ENCODE data around the gene TLN1. TPM values are rescaled to one million over a fixed set of nuclear protein-coding genes. Genes with fewer than 3 reads are reported as not detected.

Gene TLN1
- total RNA-seq, 1 experiment from 2014 or later, result 109 TPM

DNA sequence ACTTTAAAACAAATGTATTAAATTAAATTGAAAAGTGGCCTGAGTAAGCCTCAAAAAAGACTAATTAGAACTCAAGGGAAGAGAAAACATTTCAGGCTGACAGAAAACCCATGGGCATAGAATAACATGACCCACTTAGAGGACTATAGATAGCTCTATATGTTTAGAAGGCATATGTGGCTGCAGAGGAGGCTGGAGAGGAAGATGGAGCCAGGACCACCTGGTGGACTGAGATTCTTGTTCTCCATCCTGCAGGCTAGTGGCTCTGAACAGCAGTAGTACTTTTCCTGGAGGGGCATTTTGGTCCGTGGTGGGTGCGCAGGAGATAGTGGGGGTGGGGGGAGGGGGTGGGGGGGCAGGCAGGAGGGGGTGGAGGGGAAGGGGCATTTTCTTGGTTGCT is 49.1 kb upstream of the TLN1 start (continued):
- TF ChIP-seq, protein P1, sequence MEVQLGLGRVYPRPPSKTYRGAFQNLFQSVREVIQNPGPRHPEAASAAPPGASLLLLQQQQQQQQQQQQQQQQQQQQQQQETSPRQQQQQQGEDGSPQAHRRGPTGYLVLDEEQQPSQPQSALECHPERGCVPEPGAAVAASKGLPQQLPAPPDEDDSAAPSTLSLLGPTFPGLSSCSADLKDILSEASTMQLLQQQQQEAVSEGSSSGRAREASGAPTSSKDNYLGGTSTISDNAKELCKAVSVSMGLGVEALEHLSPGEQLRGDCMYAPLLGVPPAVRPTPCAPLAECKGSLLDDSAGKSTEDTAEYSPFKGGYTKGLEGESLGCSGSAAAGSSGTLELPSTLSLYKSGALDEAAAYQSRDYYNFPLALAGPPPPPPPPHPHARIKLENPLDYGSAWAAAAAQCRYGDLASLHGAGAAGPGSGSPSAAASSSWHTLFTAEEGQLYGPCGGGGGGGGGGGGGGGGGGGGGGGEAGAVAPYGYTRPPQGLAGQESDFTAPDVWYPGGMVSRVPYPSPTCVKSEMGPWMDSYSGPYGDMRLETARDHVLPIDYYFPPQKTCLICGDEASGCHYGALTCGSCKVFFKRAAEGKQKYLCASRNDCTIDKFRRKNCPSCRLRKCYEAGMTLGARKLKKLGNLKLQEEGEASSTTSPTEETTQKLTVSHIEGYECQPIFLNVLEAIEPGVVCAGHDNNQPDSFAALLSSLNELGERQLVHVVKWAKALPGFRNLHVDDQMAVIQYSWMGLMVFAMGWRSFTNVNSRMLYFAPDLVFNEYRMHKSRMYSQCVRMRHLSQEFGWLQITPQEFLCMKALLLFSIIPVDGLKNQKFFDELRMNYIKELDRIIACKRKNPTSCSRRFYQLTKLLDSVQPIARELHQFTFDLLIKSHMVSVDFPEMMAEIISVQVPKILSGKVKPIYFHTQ (CRISPR knock-in tag; IDR thresholded peaks at IDR 0.05), result no peak
- TF ChIP-seq IRF2 (CRISPR knock-in tag; IDR thresholded peaks at IDR 0.05; ENCODE audit: borderline replicate concordance, low read depth) (no peak), GRHL2 (CRISPR knock-in tag; IDR thresholded peaks at IDR 0.05; ENCODE audit: insufficient replicate concordance, severe bottlenecking) (no peak), MYBL2 (CRISPR knock-in tag; IDR thresholded peaks at IDR 0.05) (no peak), ZNF416 (CRISPR knock-in tag; IDR thresholded peaks at IDR 0.05) (no peak), ESRRA (CRISPR knock-in tag; IDR thresholded peaks at IDR 0.05; ENCODE audit: borderline replicate concordance) (no peak)
- TF ChIP-seq, protein P2, sequence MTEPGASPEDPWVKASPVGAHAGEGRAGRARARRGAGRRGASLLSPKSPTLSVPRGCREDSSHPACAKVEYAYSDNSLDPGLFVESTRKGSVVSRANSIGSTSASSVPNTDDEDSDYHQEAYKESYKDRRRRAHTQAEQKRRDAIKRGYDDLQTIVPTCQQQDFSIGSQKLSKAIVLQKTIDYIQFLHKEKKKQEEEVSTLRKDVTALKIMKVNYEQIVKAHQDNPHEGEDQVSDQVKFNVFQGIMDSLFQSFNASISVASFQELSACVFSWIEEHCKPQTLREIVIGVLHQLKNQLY (CRISPR knock-in tag; IDR thresholded peaks at IDR 0.05), result no peak
- TF ChIP-seq, protein P3, sequence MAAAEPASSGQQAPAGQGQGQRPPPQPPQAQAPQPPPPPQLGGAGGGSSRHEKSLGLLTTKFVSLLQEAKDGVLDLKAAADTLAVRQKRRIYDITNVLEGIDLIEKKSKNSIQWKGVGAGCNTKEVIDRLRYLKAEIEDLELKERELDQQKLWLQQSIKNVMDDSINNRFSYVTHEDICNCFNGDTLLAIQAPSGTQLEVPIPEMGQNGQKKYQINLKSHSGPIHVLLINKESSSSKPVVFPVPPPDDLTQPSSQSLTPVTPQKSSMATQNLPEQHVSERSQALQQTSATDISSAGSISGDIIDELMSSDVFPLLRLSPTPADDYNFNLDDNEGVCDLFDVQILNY (CRISPR knock-in tag; IDR thresholded peaks at IDR 0.05), result no peak

DNA sequence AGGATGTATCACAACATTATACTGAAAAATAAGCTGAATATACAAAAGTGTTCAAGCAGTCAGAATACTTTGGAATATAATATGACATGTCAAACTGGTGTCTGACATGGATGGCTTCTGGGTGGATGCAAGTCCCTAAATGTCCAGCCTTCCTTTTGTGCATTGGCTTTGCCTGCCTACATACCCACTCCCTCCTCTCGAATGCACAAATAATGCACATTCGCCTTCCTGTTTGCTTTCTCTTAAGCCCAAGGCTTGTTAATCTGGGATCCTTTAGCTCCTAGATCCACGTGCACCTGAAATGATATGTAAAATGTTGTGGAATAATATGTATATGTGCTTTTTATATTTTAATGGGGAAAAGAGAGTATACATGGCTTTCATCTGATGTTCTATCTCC is 46.5 kb upstream of the TLN1 start:
- no peak overlapping the region for H3K27ac Mint-ChIP-seq
- ChIA-PET CTCF (interaction anchor here (0.8 to 1.2 kb wide), 5 partner anchors 12 to 176 kb away, joined by 3 to 6 read pairs (median 4); partner anchors contain the start of gene HINT2), POLR2A (no interaction called here)
- peaks cover 9% of the 10 kb centered on the region for H3K36me3 Mint-ChIP-seq
- H3K4me1 Mint-ChIP-seq, result peaks cover 18% of the 10 kb centered on the region
- H3K4me3 Mint-ChIP-seq, result no peak overlapping the region
- TF ChIP-seq TEAD1 (CRISPR knock-in tag; IDR thresholded peaks at IDR 0.05) (no peak), SOX15 (CRISPR knock-in tag; IDR thresholded peaks at IDR 0.05) (no peak)
- ATAC-seq (no peak), DNase-seq (ENCODE audit: low spot score) (no peak)
- no peaks in the 10 kb centered on the region for H3K27me3 Mint-ChIP-seq (ENCODE audit: low read depth)
- peaks cover 4% of the 10 kb centered on the region for H3K9me3 Mint-ChIP-seq

DNA sequence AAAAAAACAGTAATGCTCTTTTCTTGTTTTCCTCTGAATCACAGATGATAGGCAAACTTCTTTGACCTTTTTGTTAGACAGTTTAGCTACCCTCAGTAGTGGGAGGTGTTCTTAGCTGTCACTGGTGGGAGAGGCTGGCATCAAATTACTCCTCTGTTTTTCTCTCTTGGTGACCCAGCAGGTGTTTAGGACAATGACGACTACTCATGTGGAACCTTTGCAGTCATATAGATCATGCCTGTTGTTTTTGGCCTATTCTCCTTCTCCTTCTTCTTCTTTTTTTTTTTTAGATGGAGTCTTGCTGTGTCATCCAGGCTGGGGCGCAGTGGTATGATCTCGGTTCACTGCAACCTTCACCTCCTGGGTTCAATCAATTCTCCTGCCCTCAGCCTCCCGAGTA is 44.0 kb upstream of the TLN1 start:
- no peak overlapping the region for H3K27ac Mint-ChIP-seq
- ChIA-PET POLR2A (interaction anchor here (1.2 kb wide), 1 partner anchor 27 kb away, joined by 3 read pairs; the partner anchor contains the start of genes GBA2 and RGP1), CTCF (interaction anchor here (0.9 to 4.0 kb wide), 14 partner anchors 14 to 127 kb away, joined by 3 to 40 read pairs (median 5); partner anchors contain the start of genes GBA2, HINT2, RGP1 and SPAG8)
- H3K4me3 Mint-ChIP-seq, result no peak overlapping the region
- H3K27me3 Mint-ChIP-seq (ENCODE audit: low read depth), result no peaks in the 10 kb centered on the region
- peaks cover 5% of the 10 kb centered on the region; the same call in 1 of the 2 replicates for H3K36me3 Mint-ChIP-seq
- TF ChIP-seq TEAD4 (CRISPR knock-in tag; IDR thresholded peaks at IDR 0.05) (no peak), NR1H2 (CRISPR knock-in tag; IDR thresholded peaks at IDR 0.05) (no peak), ZNF671 (CRISPR knock-in tag; IDR thresholded peaks at IDR 0.05) (no peak), CREB1 (CRISPR knock-in tag; IDR thresholded peaks at IDR 0.05) (no peak), SMAD4 (CRISPR knock-in tag; IDR thresholded peaks at IDR 0.05) (no peak), ZNF138 (CRISPR knock-in tag; conservative IDR thresholded peaks at IDR 0.05) (no peak)
- TF ChIP-seq, protein P4, sequence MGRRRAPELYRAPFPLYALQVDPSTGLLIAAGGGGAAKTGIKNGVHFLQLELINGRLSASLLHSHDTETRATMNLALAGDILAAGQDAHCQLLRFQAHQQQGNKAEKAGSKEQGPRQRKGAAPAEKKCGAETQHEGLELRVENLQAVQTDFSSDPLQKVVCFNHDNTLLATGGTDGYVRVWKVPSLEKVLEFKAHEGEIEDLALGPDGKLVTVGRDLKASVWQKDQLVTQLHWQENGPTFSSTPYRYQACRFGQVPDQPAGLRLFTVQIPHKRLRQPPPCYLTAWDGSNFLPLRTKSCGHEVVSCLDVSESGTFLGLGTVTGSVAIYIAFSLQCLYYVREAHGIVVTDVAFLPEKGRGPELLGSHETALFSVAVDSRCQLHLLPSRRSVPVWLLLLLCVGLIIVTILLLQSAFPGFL (CRISPR knock-in tag; IDR thresholded peaks at IDR 0.05; ENCODE audit: borderline replicate concordance), result no peak
- ATAC-seq (no peak), DNase-seq (ENCODE audit: low spot score) (no peak)
- H3K9me3 Mint-ChIP-seq, result no peaks in the 10 kb centered on the region; the same call in 1 of the 2 replicates
- H3K4me1 Mint-ChIP-seq, result peaks cover 18% of the 10 kb centered on the region

All from WTC11 (cell line).